ENCODE results near the gene NFATC1.
A peak's percentile ranks its signal among the peaks of the same experiment; 100 is the strongest.

The NFATC1 gene

DNA sequence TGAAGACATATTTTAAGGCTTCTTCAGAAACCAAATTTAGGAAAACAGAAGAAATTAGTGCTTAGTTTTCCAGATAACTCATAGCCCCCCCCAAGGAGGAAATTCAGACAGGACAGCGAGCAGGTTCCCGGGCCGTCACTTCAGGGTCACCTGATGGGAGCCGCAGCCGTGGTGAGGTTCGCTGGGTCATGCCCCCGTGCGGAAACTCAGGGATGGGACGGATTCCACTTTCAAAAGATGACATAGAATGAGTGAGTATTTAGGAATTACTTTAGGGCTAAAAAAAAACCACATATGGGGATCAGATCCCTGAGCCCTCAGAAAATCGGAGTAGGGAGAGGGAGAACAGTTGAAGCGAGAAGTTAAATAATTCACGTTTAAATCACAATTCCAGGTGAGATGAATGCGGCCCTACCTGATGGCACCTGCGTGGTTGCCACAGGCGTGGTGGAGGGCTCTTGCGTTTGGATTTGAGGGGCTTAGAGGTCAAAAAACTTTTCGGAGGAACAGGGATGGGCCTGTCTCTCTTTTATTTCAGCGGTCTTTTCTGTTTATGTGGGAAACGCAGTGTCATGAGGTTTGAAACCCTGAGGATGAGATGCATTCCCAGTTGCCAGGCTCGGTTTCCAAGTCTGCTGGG is 114.4 kb downstream of the NFATC1 start:
- Mint-ChIP-seq H3K27ac (no peak overlapping the region), H3K4me3 (no peak overlapping the region), H3K4me1 (peaks cover 46% of the 10 kb centered on the region), H3K9me3 (no peaks in the 10 kb centered on the region), H3K36me3 (ENCODE audit: low read depth) (peaks cover 36% of the 10 kb centered on the region), H3K27me3 (no peaks in the 10 kb centered on the region)
- DNase-seq (no peak), ATAC-seq (no peak)

DNA sequence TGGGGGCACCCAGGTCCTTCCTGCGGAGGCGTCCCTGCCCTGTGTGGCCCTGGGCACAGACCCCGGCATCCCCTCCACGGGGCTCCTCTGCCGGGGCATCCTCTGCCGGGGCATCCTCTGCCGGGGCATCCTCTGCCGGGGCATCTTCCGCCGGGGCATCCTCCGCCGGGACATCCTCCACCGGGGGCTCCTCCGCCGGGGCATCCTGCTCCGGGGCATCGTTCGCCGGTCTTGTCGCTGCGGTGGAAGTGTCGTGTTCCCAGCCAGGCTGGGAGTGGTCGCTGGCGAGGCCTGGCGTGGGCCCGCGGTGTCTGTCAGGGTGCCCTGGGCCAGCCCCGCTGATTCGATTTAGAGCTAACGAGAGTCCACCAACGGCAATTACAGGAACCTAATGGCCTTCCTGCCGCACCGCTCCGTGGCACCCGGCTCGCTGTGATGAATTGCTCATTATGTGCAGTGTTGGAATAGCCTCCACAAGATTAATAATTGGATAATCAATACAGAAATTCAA is 115.1 kb downstream of the NFATC1 start:
- H3K9me3 Mint-ChIP-seq = no peaks in the 10 kb centered on the region
- H3K27me3 Mint-ChIP-seq = no peaks in the 10 kb centered on the region
- no peak overlapping the region for H3K27ac Mint-ChIP-seq
- H3K4me1 Mint-ChIP-seq = peaks cover 46% of the 10 kb centered on the region
- peak; percentile 0 for DNase-seq
- no peak for ATAC-seq
- H3K4me3 Mint-ChIP-seq = no peak overlapping the region
- peaks cover 36% of the 10 kb centered on the region for H3K36me3 Mint-ChIP-seq (ENCODE audit: low read depth)

DNA sequence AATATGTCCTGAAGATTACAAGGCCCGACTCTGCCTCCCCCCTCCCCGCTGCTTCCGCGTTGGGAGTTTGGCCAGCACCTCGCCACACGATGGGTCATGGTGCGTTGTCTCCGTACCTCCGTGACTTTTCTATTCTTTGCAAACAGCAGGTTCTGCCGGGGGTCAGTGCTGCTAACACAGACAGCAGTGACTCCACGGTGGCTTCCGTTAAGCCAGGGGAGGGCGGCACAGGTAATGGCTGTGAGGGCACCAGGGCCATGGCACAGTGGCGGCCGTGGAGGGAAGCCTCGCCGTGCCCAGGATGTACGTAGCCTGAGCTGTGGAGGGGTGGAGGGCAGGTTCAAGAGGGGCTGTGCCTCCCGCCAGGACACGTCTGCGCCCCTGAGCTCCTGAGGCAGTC is 115.5 kb downstream of the NFATC1 start:
- H3K9me3 Mint-ChIP-seq = no peaks in the 10 kb centered on the region
- H3K4me1 Mint-ChIP-seq = peaks cover 46% of the 10 kb centered on the region
- H3K27me3 Mint-ChIP-seq = no peaks in the 10 kb centered on the region
- DNase-seq = peak; percentile 1
- ATAC-seq = no peak
- H3K36me3 Mint-ChIP-seq (ENCODE audit: low read depth) = peaks cover 37% of the 10 kb centered on the region
- H3K27ac Mint-ChIP-seq = no peak overlapping the region
- H3K4me3 Mint-ChIP-seq = no peak overlapping the region

DNA sequence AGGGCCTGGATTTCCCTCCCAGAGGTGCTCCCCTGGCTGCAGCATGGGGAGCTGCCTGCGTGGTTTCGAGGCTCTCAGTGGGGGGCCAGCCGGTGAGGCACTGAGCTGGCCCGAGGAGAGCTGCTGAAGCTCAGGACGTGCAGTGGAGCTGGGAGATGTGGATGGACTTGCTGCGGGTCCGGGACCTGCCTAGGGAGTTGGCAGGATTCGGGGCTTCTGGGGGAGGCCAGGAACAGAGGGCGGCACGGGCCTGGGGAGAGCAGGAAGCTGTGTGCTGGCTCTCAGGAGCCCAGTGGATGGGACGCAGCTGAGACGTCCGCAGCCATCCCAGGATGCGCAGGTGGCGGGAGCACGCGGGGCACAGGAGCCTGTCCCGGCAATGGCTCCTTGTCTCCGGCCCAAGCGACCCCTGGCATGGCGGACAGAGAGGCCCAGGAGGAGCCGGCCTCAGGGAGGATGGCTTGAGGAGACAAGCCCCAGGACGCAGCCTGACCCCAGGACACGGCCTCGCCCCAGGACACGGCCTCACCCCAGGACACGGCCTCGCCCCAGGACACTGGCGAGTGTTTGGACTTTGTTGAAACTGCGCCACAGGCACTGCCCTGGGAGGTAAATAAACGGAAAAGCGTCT is 116.1 kb downstream of the NFATC1 start:
- Mint-ChIP-seq H3K9me3 (no peaks in the 10 kb centered on the region), H3K27ac (no peak overlapping the region), H3K36me3 (ENCODE audit: low read depth) (peaks cover 32% of the 10 kb centered on the region), H3K4me1 (peaks cover 46% of the 10 kb centered on the region), H3K4me3 (no peak overlapping the region), H3K27me3 (no peaks in the 10 kb centered on the region)
- peak; percentile 1 for DNase-seq
- no peak for ATAC-seq

DNA sequence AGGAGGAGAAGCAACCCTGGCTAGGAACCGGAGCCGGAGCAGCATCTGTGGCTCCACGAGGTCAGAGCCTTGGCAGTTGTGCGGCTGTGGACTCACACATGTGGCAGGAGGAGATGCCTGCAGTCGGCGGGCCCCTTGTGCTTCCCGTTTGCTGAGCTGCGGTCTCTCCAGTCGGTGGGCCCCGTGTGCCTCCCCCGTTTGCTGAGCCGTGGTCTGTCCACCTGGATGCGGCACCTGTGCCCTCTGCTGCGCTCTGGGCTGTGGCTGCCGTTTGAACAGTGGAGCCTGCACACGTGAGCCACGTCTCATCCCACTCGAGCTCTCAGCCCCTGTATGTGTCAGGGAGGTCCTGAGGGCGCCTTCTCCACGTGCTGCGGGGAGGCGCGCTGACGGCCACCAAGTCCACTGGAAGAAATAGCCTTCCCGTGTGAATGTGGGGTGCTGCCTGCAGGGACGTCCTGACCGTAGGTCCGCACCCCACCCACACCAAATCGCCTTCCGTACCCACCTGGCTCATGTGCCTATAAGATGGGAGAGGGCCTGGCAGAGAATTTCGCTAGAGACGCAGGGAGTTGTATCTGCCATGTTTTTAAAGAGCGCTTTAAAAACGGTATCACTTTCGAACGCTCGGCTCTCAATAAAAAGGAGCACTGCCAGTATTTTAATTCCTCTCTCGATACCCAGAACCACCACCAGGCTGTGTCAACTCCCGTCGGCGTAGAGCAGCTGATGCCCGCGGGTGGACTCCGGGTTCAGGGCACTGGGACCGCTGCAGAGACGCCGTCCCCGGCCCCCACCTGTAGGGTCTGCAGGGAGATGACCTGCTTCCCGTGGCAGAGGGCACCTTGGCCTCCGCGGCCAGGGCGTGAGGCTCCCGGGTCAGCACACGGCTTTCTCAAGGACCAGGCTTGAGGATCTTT is 117.0 kb downstream of the NFATC1 start:
- Mint-ChIP-seq H3K36me3 (ENCODE audit: low read depth) (peaks cover 35% of the 10 kb centered on the region), H3K27ac (no peak overlapping the region), H3K4me1 (peaks cover 46% of the 10 kb centered on the region), H3K27me3 (no peaks in the 10 kb centered on the region), H3K9me3 (no peaks in the 10 kb centered on the region), H3K4me3 (no peak overlapping the region)
- DNase-seq (no peak), ATAC-seq (no peak)

DNA sequence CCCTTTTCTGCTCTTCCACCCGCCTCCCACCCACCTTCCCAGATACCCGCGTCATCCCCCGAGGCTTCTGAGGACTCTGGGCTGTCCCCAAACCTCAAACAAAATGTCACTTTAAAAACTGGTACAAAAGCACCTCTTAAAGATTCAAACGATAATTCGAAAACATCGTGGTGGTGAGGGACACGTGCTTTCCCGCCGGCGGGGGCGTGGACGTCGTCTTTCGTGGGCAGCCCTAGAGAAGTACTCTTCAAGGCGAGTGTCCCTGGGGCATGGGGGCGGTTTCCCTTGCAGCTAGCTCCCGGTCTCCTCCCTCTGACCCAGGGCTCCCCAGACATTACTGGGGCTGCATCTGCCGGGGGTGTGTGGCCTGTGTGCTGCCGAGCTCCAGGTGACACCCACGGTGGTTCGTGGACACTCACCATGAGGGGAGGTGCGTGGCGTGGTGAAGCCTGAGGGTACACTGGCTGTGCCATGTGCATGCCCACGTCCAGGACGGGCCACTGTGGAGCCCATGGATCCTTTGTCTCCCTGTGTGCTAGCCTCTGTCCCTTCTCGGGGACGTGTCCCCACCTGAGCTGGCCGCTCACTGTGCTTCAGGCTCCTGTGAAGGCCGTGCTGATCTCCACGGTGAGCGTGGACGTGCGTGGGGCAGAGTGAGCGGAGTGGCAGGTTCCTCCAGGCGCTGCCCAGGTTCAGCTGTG is 117.8 kb downstream of the NFATC1 start:
- DNase-seq = no peak
- H3K27ac Mint-ChIP-seq = no peak overlapping the region
- H3K4me1 Mint-ChIP-seq = peaks cover 46% of the 10 kb centered on the region
- peaks cover 37% of the 10 kb centered on the region for H3K36me3 Mint-ChIP-seq (ENCODE audit: low read depth)
- H3K9me3 Mint-ChIP-seq = no peaks in the 10 kb centered on the region
- H3K27me3 Mint-ChIP-seq = no peaks in the 10 kb centered on the region
- ATAC-seq = no peak
- no peak overlapping the region for H3K4me3 Mint-ChIP-seq

DNA sequence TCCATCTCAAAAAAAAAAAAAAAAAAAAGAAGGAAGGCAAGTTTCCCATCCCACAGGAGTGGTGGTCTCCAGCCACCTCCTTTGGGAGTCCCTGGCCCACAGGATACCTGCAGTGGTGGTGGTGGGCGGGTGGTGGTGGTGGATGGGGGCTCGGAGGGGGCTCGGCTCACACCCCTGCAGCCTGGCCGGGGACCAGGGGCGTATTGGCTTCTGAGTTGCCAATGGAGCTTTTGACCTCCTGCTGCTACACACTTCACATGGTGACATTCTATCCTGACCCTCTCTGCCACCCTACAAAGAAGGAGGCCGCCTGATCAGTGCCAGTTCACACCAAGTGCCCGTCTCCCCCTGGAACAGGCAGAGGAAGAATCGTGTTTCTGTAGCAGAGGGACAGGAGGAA is 119.6 kb downstream of the NFATC1 start:
- peaks cover 31% of the 10 kb centered on the region for H3K36me3 Mint-ChIP-seq (ENCODE audit: low read depth)
- no peaks in the 10 kb centered on the region for H3K27me3 Mint-ChIP-seq
- no peaks in the 10 kb centered on the region for H3K9me3 Mint-ChIP-seq
- peak overlapping the region; percentile 94 for H3K27ac Mint-ChIP-seq
- peaks cover 53% of the 10 kb centered on the region for H3K4me1 Mint-ChIP-seq
- no peak for ATAC-seq
- no peak for DNase-seq
- H3K4me3 Mint-ChIP-seq = no peak overlapping the region

DNA sequence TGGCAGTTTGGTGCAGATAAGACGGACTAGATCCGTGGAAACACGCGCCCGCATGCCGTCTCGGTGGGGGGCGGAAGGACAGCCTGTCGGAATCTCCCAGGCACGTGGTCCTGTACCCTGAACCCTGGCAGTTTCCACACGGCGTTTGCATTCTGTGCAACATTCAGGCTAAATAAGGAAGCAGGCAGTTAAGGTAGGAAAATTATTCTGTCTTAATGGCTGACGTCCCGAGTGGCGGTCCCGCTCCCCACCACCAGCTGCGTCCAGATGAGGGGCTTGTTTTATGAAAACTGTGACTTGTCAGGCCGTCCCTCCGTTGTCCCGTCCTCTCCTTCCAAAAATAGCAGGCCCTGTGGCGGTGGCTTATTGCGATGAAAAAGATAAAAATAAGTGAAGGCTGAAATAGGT is 120.2 kb downstream of the NFATC1 start:
- H3K4me3 Mint-ChIP-seq = peak overlapping the region; percentile 68
- peak overlapping the region; percentile 94 for H3K27ac Mint-ChIP-seq
- DNase-seq (no peak), ATAC-seq (no peak)
- peaks cover 31% of the 10 kb centered on the region for H3K36me3 Mint-ChIP-seq (ENCODE audit: low read depth)
- no peaks in the 10 kb centered on the region for H3K9me3 Mint-ChIP-seq
- H3K27me3 Mint-ChIP-seq = no peaks in the 10 kb centered on the region
- H3K4me1 Mint-ChIP-seq = peaks cover 59% of the 10 kb centered on the region

DNA sequence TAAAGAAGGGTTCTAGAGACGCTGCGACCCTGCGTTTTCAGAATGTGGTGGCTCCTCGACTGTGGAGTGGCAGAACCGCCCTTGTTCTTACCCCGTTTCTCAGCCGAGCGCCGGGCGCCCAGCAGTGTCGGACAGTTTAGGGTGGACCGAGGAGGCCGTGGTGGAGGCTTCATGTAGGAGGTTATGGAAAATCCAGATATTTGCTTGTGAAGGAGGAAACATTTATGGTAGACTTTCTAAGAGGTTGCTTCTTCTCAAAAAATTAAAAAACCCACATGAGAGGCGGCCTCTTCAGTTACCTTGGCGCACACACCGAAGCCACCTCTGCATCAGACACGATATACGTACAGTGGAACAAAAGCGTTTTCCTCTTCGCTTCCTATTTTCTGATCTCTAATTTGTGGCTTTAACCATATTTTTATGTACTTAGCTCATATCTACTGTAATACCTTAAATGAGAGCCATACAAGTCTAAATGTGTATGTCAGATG is 120.8 kb downstream of the NFATC1 start:
- Mint-ChIP-seq H3K9me3 (no peaks in the 10 kb centered on the region), H3K4me3 (peak overlapping the region; percentile 68), H3K27ac (peak overlapping the region; percentile 94), H3K27me3 (no peaks in the 10 kb centered on the region), H3K4me1 (peaks cover 62% of the 10 kb centered on the region), H3K36me3 (ENCODE audit: low read depth) (peaks cover 31% of the 10 kb centered on the region)
- DNase-seq (no peak), ATAC-seq (peak; percentile 50)

DNA sequence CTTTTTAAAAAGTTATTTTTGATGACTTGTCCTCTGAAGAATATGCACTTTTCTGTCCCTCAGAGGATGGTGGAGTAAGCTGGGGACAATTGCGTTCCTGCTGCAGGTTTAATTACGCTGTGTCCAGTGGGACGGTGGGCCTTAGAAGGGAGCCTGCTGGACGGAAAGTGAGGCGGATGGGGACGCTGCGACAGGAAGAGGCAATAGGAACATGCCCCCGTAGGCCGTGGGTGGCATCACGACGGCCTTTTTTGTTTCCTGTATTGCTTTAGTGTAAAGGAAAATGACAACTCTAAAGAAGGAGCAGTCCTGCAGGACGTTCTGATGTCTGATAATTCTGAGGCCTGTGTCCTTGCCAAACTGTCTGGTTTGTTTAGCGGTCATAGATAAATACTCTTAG is 121.6 kb downstream of the NFATC1 start:
- peak overlapping the region; percentile 68 for H3K4me3 Mint-ChIP-seq
- ATAC-seq = peak; percentile 39
- peaks cover 71% of the 10 kb centered on the region for H3K4me1 Mint-ChIP-seq
- peaks cover 31% of the 10 kb centered on the region for H3K36me3 Mint-ChIP-seq (ENCODE audit: low read depth)
- peak overlapping the region; percentile 94 for H3K27ac Mint-ChIP-seq
- no peaks in the 10 kb centered on the region for H3K27me3 Mint-ChIP-seq
- no peaks in the 10 kb centered on the region for H3K9me3 Mint-ChIP-seq
- DNase-seq = peak; percentile 67

DNA sequence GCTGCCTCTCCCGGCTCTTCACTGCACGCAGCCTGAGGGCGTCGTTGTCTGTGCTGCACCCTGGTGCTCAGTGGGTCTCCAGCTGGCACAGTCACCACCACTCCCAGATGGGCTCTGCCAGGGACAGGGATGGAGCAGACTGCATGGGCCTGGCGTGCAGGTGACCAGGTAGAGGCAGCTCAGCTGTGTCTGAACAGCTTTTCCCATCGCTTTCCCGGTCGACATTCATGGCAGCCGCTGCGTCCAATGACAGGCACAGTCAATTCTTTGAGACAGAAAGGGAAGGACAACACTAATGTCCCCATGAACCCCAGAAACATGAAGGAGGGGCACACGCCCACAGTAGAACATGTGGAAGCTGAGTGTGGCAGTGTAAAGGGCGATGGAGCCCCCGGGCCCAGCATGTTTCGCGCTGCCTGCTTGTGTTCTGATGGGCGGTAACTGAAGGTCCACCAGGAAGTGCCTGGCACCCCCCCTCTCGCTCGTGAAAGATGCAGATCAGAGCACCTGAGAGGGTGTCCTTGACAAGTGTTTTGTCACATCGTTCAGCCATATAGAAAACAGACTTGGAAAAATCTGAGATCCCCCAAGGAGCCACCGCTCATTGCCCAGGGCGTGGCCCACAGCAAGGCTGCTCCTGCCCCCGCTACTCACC is 122.4 kb downstream of the NFATC1 start:
- ATAC-seq = no peak
- Mint-ChIP-seq H3K4me1 (peaks cover 79% of the 10 kb centered on the region), H3K36me3 (ENCODE audit: low read depth) (peaks cover 25% of the 10 kb centered on the region), H3K4me3 (peak overlapping the region; percentile 68), H3K9me3 (no peaks in the 10 kb centered on the region), H3K27ac (peak overlapping the region; percentile 94), H3K27me3 (no peaks in the 10 kb centered on the region)
- no peak for DNase-seq

DNA sequence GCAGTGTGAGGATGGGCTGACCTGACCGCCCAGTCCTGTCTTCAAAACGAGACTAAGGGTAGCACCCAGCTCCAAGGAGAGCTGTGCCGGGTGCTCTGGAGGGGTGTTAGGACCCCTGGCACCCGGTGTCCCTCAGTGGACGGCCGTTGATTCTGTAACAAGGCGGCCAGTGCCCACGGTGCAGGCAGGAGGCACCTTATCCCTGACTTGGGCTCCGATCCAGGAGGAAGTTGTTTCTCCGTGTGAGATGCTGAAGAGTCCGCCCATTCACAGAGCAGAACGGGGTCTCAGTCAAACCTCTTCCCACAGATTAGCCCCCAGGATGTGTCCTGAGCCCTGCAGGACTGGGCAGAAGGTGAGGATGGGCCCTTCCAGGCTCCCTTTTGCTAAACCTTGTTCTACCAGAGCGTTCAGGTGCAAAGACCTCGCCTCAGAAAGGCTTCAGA is 123.0 kb downstream of the NFATC1 start:
- no peaks in the 10 kb centered on the region for H3K9me3 Mint-ChIP-seq
- DNase-seq (no peak), ATAC-seq (no peak)
- H3K27me3 Mint-ChIP-seq = no peaks in the 10 kb centered on the region
- peak overlapping the region; percentile 94 for H3K27ac Mint-ChIP-seq
- H3K36me3 Mint-ChIP-seq (ENCODE audit: low read depth) = peaks cover 20% of the 10 kb centered on the region
- no peak overlapping the region for H3K4me3 Mint-ChIP-seq
- H3K4me1 Mint-ChIP-seq = peaks cover 82% of the 10 kb centered on the region

DNA sequence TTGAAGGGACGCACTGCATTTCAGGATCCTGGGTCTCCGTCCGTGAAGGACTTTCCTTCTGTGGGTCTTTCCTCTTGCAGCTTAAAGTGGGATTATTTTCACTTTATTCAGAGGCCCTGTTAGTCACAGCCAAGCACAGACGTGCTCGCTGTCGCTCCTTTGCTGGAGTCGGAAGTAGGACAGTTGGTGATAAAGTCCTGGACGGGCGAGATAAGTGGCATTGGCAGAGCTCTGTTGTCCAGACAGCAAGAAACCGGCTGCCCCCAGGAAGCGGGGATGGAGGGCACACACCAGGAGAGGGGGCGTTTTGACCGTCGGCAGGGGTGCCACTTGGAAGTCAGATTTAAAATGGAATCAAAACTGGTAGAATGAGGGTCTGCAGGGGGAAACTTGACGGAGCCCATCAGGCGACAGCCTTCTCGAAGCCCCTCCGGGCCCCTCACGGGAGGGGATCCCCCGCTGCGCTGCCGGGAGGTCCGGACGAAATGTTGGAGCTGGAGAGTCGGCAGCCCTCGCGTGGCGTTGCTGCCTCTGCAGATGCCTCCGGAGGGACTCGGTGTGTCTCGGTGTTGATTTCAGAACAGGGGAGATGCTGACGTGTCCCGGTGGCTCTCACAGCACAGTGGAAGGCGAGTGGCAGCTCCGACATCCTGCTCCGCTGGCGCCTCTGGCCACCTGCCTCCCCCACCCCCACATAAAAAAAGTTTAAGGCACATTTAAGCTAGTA is 124.2 kb downstream of the NFATC1 start:
- ATAC-seq (no peak), DNase-seq (peak; percentile 62)
- peak overlapping the region; percentile 98 for H3K27ac Mint-ChIP-seq
- H3K4me3 Mint-ChIP-seq = peak overlapping the region; percentile 76
- H3K9me3 Mint-ChIP-seq = no peaks in the 10 kb centered on the region
- no peaks in the 10 kb centered on the region for H3K27me3 Mint-ChIP-seq
- H3K36me3 Mint-ChIP-seq (ENCODE audit: low read depth) = peaks cover 20% of the 10 kb centered on the region
- H3K4me1 Mint-ChIP-seq = peaks cover 90% of the 10 kb centered on the region
